RWPE1 (cell line): ENCODE measurements around the gene KCTD5.

Source experiments
- CTCF ChIA-PET: fragments of 350-600 bp; sonication (Branson Sonifier 250); formaldehyde crosslinking; extraction: SDS; loops from one replicate; lab custom pipeline; 2021; lab: Yijun Ruan, JAX
- POLR2A ChIA-PET: fragments of 400-600 bp; formaldehyde crosslinking; extraction: SDS; loops from one replicate; lab custom pipeline; 2020; ENCODE audit warnings: antibody characterized with exemption; ENCODE audit not compliant: low non-redundant PET; lab: Yijun Ruan, JAX
- DNase-seq: peaks from one replicate; pipeline ENCODE4 v3.0.0; 2012; ENCODE audit warnings: low spot score
- H3K27ac ChIP-seq: fragments of 450-650 bp; 2 replicates; pipeline ENCODE4 v1.5.1; 2017
- CTCF ChIP-seq: fragments of 450-650 bp; conservative IDR thresholded peaks from 2 replicates; pipeline ENCODE4 v1.5.1; 2017; ENCODE audit warnings: low read depth, mild to moderate bottlenecking

KCTD5 gene

GRCh38 chr16:2738615-2739014, 56.3 kb downstream of the KCTD5 start:
- no peak for DNase-seq
- peak overlapping the region; percentile 42 for H3K27ac ChIP-seq
- TF ChIP-seq CTCF: no peak
- ChIA-PET POLR2A (no interaction called here), CTCF (interaction anchor here (1.5 kb wide), 1 partner anchor 129 kb away, joined by 4 read pairs; no protein-coding TSS in a partner anchor)

GRCh38 chr16:2739625-2740430, 57.5 kb downstream of the KCTD5 start:
- TF ChIP-seq CTCF: no peak
- peak overlapping the region; percentile 42 for H3K27ac ChIP-seq
- ChIA-PET POLR2A (no interaction called here), CTCF (interaction anchor here (0.5 to 1.5 kb wide), 3 partner anchors 128 to 916 kb away, joined by 3 to 7 read pairs (median 4); no protein-coding TSS in a partner anchor)
- DNase-seq: no peak

- POLR2A ChIA-PET: no interaction called here
- no peak for DNase-seq
- CTCF ChIA-PET: interaction anchor here (0.6 to 0.7 kb wide), 2 partner anchors 222 to 750 kb away, joined by 3 read pairs; no protein-coding TSS in a partner anchor
- no peak for TF ChIP-seq CTCF
- no peak overlapping the region for H3K27ac ChIP-seq
Measured at GRCh38 chr16:2740476-2740875, 58.2 kb downstream of the KCTD5 start.

- POLR2A ChIA-PET: interaction anchor here (0.6 kb wide), 1 partner anchor 127 kb away, joined by 8 read pairs; no protein-coding TSS in a partner anchor
- no peak overlapping the region for H3K27ac ChIP-seq
- no peak for TF ChIP-seq CTCF
- CTCF ChIA-PET: interaction anchor here (0.7 kb wide), 1 partner anchor 221 kb away, joined by 3 read pairs; no protein-coding TSS in a partner anchor
- no peak for DNase-seq
Measured at GRCh38 chr16:2741168-2741567, 58.8 kb downstream of the KCTD5 start.

GRCh38 chr16:2742323-2743006, 60.1 kb downstream of the KCTD5 start:
- DNase-seq: no peak
- ChIA-PET CTCF (no interaction called here), POLR2A (interaction anchor here (0.6 kb wide), 1 partner anchor 1873 kb away, joined by 3 read pairs; no protein-coding TSS in a partner anchor)
- H3K27ac ChIP-seq: no peak overlapping the region
- TF ChIP-seq CTCF: no peak

GRCh38 chr16:2743007-2743810, 60.9 kb downstream of the KCTD5 start:
- ChIA-PET POLR2A (no interaction called here), CTCF (no interaction called here)
- no peak overlapping the region for H3K27ac ChIP-seq
- DNase-seq: no peak
- no peak for TF ChIP-seq CTCF
